ENCODE results near the gene TUBA3D.
"Not testable (repeated sequence)": the region's sequence is repeated elsewhere in the genome, so short reads cannot be mapped to it uniquely, and the experiment has no call there.

TUBA3D gene

DNA sequence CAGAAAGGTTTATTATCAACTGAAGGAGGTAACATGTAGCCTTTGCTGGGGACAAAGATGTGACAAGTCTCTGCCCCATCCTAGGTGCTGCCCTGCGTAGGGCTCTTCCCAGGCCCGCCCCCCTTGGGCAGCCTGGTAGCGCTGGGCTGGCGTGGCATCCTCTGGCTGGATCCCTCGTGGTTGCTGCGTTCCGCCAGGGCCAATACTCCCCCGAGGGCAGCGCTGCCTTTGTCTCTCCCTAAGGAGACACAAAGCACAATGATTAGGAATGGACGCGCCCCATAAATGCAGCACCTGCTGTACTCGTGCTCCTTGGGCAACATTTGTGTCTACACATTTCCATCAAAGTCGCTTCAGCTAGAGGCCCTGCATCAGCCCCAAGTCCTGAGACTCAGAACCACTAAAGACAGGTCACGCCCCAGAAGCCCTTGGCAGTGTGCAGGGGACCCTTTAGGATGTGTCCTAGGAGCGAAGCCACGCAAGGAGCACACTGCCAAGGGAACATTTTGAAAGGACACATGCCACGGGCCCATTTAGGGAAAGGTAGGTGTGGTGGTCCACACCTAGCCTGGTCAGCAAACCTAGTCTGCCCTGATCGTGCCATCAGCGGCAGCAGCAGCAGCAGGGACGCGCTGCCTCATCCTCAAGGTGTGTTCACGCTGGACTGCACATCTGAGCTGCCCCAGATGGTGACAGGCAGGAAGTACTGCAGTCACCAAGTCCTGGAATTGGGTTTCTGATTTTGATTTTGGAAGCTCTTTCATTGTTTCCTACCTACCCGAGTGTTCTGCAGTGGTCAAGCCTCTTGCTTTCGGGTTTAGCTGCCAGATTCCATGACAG is 8.3 kb downstream of the TUBA3D start:
- DNase-seq (ENCODE audit: low spot score), result not testable (repeated sequence)

DNA sequence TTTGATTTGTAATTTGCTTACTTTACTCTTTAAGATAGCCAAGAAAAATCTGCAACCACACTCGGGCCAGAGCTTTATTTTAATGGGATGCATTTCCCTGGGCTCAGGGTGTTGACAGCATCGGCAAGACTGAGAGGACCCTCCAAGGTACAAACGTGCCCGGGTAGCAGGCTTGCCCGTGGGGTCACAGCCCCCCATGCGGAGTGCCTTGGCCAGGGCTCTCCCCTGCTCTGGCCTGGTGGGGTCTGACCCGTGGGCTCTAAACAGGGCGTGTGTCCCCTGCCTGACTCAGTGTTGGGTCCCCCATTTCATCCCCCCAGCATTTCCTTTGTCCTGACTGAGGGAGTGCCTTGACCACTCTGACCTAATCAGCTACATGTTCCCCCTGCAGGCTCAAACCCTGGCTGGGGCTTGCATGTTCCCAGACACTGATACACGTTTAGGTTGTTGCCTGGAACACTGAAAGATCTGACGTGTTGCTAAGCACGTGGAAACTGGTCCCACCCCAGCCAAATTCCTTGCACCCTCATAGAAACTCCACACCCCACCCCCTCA is 9.1 kb downstream of the TUBA3D start:
- DNase-seq (ENCODE audit: low spot score), result not testable (repeated sequence)

DNA sequence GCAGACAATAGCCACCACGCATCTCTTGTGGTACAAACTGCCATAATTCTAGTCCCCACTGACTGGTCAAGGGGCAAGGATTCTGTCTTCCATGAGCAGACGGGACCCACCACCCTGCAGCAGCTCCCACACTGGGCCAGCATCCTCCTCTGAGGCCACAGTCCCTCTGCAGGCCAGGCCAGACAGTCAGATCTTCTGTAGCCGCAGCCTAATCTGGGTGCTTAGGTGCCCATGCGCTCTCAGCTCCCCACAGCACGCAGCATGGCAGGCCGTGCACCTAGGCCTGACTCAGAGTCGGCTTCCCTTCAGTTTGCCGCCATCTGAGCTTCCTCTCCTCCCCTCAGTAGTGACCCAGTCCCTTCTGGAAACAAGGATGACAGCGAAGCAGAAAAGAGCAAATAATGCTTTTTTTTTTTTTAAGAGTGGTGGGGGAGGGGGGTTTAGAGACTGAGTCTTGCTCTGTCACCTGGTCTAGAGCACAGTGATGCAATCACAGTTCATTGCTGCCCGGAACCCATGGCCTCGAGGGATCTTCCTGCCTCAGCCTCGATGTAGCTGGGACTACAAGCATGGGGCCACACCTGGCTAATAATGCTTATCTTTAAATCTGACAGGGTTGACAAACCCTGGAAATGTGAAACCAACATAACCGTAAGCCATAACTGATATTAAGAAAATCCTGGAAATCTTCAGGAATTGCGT is 10.4 kb downstream of the TUBA3D start:
- not testable (repeated sequence) for DNase-seq (ENCODE audit: low spot score)

DNA sequence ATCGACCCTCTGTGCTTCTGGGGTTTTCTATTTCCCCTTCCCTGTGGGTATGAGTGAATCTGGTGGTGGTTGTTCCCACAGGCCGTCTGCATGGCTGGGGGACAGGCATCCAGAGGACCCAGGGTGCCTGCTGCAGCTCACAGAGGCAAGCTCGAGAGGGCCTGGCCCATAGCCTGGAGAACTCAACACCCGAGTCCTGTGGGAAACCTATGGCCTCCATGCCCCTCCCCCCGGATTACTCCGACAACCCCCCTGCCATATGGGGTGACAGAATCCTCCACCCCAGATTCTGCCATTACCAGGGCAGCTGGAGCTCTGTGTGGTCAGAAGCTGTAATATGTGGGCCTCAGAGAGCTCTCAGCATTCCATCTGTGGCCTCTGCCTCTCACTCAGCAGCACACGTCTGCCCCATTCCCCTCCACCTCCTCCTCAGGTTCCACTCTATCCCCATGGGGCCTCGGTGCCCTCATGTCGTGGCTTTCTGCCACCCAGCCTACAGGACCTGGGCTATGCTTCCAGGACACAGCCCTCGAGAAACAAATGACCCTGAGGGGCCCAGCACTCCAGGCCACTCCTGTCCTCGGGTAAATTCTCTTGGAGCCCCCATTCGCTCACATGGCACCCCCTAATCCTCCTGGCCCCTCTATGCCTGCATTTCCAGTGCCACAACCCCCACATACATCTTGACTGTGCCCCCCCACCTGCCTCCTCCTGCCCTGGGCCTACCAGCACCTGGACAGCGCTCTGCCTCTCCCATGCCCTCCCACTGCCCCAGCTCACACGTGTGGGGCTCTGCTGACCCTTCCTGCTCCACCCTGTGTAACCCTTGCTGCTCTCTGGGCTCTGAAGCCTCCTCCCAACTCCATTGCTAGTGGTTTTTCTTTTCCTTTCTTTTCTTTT is 12.6 kb downstream of the TUBA3D start:
- DNase-seq (ENCODE audit: low spot score), result no peak

DNA sequence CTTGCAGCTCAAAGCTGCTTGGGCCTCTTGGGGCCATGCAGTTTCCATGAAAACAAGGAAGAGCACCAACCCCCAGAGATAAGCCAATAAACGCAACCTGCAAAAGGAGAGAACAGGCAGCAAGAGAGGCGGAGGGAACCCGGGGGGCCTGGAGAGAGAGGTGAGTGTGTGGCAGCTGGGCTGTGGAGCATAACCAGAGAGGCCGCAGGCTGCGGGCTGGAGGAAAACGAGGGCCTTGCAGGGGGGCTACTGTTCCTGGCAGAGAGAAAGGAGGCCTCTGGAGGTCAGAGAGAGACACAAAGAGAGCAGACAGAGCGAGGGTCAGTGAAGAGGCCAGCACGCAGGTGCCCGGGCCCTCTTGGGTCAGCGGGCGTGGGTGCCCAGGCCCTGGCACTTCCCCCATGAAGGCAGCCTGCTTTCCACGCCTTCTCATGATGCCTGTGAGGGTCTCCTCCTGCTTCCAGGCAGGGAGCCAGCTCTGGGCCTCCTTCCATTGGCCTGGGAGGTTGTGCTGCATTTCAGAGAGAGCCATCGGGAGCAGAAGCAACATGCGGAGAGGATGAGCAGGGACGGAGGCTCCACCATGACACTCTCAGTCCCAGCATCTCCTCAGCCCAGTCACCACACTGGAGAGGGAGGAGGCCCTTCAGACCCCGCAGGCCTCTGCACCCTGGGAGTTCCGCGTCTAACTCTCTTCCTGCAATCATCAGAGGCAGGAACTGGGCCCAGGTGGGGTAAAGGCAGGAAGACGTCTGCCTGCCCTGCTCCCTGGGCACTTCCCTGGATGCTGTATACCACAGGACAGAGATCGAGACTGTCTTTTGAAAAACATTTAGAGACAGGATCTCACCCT is 14.9 kb downstream of the TUBA3D start:
- DNase-seq (ENCODE audit: low spot score), result peak; percentile 21

DNA sequence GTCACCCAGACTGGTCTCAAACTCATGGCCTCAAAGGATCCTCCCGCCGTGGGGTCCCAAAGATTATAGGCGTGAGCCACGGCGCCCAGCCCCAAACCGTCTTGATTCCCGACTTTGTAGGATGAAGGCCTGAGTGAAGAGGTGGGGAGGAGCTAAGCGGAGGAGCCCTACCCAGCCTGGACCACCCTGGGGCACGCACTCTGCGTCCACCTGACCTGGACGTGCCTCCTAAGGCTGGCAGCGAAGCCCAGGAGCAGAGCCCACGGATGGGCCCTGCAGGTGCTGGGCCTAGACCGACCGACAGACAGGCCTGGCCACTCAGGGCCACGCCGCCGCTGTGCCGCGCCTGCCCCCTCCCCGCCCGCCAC is 15.5 kb downstream of the TUBA3D start:
- DNase-seq (ENCODE audit: low spot score), result not testable (repeated sequence)

DNA sequence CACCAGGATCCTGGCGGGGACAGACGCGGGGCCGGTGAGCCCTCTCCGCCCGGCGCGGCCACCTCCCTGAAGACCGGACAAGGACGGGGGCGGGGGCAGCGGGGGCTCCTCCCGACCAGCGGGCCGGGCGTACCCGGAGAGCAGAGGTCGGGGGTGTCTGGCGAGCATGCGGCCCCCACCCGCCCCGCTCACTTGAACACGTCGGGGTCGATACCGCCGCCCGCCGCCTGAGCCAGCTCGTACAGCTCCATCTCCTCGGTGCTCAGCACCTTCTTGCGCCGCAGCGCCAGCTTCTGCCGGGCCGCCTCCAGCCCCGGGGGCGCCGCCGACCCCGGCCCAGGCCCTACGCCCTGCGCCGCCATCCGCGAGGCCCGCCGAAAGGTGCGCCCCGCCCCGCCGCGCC is 16.1 kb downstream of the TUBA3D start, which contains the start of gene MZT2A:
Gene MZT2A, minus strand, starts transcription at position 383 of the 403 bp plus-strand sequence. Its CDS starts 21 bp downstream, at position 362.
- not testable (repeated sequence) for DNase-seq (ENCODE audit: low spot score)

DNA sequence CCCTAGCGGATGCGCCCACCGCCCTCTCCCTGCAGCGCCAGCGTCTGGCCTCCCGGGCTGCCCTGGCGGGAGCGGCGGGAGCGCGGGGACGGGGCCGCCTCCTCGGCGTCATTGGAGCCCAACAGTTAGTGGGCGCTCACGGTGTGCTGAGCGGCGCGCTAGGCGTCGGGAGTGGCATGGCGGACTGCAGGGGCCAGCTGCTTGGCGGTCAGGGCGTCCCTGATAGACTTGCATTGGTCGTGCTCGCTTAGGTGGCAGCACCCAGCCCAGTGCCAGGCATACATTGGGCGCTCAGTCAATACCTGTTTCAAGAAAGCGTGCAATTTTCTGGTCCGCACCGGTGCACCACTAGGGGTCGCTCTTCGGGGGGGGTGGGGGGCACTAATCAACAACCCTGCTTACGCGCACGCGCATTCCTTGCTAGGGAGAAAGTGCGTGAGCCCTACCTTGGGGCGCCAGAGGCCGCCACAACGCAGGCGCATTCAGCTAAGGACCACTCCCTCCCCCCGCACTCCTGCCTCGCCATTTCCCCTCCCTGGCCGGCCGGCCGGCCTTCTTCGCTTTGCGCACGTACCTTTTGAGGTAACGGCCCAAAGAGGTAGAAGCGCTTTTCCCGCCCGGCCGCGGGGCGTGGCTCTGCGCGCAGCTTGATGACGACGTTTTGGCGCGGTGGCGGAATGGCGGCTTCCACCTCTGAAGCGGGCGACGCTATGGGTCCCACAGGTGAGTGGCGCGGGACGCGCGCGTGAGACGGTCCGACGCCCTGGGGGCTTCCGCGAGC is 16.7 kb downstream of the TUBA3D start:
- peak; percentile 91 for DNase-seq (ENCODE audit: low spot score)

DNA sequence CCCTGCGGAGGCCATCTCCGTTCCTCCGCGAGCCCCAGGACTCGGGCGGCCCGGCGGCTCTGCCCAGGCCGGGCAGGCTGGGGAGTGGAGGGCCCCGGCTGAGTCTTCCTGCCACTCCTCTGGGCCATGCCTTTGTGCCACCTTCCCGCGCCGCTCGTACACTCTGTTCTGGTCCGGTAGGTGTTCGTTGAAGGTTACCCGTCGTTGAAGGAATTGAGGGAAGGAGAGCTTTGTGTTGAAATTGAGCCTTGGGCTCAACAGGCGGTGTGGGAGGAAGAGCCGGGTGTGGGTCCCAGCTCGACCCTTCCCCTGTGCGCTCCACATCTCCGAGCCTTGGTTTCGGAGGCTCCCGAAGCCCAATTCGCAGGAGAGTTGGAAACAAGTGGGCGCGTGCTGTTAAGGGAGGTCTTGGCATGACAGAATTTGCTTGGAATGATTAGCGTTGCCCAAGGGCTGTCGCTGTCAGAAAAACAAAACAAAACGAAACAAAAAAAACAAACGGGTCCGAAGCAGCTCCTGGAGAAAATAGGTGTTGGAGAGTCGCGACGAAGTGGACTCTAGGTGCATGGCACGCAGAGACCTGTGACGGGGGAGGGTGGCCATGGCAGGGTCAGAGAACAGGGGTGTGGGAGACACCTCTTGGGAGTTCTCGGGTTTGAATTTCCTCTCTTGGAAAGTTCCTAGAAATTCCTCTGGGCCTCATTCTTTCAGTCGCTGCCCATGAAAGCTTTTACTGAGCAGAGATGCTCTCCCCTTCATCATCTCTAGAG is 17.5 kb downstream of the TUBA3D start:
- no peak for DNase-seq (ENCODE audit: low spot score)

DNA sequence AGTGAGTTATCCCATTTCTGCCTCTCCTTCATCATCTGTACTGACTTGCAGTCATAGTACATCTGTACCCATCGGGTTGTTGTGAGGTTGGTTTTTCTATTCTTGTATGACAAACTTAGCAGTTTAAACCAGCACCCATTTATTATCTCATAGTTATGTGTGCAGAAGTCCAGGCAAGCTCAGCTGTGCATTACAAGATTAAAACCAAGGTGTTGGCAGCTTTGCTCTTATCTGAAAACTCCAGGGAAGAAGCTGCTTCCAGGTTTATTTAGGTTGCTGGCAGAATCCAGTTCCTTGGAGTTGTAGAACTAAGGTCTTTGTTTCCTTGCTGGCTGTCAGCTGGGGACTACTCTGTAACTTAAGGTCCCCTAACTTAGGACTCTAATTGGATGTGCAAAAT is 19.6 kb downstream of the TUBA3D start:
- not testable (repeated sequence) for DNase-seq (ENCODE audit: low spot score)

DNA sequence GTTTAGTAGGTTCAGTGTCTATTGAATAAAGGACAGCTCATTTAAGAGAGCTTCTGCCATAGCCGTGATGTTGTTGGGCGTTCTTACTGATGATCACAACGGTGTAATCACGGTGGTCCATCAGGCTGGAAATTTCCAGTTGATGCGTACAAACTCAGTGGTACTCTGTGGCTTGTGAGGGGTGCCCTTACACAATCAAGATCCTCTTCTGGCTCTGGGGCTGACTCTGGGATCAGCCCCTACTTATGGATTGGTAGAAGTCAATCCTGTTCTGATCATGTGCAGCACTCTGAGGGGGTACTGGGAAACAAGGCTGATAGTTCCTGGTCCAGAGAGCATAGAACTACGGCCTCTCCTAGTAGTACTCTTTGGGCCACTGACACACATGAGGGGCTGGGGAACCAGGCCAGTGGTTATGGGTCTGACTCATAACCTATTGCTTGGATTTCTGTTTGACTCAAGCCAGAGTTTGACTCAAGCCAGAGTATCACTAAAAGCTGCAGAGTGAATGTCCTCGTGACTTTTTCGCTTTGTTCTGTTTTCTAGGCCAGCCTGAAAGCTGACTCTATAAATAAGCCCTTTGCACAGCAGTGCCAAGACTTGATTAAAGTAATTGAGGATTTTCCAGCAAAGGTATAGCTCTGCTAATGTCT is 22.5 kb downstream of the TUBA3D start:
- DNase-seq (ENCODE audit: low spot score), result not testable (repeated sequence)

DNA sequence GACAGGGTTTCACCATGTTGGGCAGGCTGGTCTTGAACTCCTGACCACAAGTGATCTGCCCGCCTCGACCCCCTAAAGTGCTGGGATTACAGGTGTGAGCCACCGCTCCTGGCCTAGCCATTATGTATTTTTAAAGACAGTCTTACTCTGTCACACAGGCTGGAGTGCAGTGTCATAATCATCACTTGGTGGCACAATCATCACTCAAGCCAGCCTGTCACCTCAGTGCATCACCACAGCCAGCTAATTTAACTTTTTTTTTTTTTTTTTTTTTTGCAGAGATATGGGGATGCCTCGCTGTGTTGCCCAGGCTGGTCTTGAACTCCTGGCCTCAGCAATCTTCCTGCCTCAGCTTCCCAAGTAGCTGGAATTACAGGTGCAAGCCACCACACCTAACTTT is 27.7 kb downstream of the TUBA3D start:
- not testable (repeated sequence) for DNase-seq (ENCODE audit: low spot score)

DNA sequence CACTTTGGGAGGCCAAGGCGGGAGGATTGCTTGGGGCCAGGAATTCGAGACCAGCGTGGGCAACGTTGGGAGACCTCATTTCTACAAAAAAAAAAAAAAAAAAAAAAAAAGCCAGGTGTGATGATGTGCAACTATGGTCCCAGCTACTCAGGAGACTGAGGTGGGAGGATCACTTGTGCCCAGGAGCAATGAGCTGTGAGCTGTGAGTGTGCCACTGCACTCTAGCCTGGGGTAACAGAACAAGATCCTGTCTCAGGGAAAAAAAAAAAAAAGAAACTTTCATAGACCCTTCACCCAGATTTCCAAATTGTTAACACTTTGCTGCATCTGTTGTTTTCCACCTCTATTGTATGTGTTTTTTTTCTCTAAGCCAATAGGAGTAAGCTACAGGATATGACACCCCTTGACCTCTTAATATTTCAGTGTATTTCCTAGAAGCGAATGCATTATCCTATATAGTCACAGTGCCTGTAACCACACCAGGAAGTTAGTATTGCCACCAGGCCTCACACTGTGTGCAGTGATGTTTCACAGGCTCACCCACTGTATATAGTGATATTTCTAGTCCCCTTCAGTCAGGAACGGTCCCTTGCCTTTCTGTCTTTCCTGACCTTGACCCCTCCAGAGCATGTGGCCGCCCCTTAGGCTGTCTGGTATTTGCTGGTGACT is 28.3 kb downstream of the TUBA3D start:
- DNase-seq (ENCODE audit: low spot score), result not testable (repeated sequence)

DNA sequence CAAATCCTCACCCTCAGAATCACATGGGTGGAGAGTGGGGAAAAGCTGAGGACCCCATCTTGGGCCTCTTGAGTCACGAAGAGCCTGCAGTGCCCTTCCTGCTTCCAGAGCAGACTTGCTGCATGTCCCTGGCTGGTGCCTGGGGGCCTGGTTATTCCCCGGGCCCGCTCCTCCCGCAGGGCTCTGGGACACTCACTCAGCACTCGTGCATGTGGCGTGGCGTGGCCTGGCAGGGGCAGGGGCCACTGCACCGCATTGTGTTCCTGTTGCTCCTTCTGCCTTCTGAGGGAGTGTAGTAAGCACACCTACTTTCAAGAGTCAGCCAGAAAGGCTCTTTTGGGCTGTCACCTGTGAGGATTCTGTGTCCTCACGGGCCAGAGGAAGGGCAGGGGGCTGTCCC is 33.7 kb downstream of the TUBA3D start:
- no peak for DNase-seq (ENCODE audit: low spot score)

DNA sequence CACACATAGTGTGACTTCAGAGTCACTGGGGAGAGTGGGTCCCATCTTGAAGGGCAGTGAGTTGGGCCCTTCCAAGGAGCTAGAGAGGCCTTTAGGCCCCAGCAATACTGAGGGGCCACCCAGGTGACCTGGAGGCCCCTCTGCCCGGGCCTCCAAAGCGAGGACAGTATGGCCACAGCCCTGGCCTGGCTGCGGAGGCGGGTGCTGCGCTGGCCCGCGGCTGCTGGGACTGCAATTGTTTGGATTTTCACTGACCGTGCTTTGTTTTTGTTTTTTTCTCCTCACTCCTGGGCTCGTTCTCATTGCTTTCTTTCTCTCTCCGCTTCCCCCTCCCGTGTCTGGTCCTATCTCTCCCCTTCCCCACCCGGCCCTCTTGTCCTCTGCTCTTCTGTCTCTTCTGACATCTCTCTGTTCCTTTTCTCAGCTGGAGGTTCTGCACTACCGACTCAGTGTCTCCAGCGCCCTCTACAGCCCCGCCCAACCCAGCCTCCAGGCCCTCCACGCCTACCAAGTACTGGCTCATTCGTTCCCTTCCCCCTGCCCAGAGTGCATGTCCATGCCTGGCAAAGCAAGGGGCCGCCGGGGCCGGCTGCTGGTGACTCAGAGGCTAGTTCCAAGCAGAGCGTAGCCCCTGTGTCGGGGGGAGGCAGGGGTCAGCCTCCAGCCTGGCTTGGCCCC is 35.5 kb downstream of the TUBA3D start:
- not testable (repeated sequence) for DNase-seq (ENCODE audit: low spot score)

DNA sequence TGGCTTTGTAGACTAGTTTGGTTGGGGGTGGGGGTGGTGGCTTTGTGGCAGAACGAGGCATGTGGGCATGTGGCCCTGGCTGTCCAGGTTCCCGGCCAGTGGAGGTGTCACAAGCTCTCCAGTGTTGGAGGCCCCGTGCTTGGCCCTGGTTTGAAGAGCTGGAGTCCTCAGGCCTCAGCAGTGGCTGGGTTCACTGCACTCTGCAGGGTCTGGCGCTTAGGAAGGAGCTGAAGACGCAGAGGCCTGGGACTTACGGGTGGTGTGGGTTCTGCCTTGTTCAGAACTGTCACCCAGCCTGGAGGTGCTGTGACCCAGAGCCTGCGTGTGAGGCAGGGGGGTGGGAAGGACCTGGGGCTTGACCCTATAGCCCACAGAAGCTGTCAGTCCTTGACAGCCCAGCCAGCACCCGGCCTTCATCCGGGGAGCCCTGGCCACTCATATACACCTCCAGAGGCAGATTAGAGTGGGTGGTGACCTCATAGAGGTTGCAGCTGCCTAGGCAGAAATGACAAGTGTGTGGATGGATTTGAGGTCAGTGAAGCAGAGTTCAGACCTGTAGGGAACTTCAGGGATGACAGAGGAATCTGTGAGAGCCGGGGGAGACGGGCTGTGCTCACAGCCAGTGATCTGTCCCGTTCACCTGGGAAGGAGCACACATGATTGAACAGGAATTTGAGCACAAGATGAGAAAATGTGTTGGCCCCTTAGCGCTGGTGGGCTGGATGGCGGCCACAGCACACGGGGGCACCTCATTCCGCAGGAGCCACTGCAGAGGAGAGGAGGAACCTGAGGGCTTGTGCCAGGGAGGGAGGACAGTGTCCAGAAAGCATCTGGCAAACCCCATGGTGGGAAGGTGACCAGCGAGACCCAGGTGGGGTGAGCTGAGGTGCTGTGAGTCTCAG is 36.3 kb downstream of the TUBA3D start:
- DNase-seq (ENCODE audit: low spot score), result not testable (repeated sequence)
